Fibroblast of lung (primary cell): ENCODE measurements around the gene HMCN2. TPM values are rescaled to one million over a fixed set of nuclear protein-coding genes. Genes with fewer than 3 reads are reported as not detected.

Experiments used
- DNase-seq, 2 donors: peaks; one replicate each; pipeline versions ENCODE4 v3.0.0 to v3.0.0-alpha.2; 2010; ENCODE audit warnings: low read depth in 2 of 2
- H2AFZ ChIP-seq: 2 replicates; pipeline ENCODE4 v1.5.1; 2012; ENCODE audit warnings: low read length, control low read depth, inconsistent platforms
- H3K27ac ChIP-seq: 2 replicates; pipeline ENCODE4 v1.5.1; 2011; ENCODE audit warnings: low read length, control low read depth; ENCODE audit not compliant: insufficient read depth
- H3K27me3 ChIP-seq: 2 replicates; pipeline ENCODE4 v1.5.1; 2011; ENCODE audit warnings: mild to moderate bottlenecking, low read length; ENCODE audit not compliant: control insufficient read depth, insufficient read depth
- H3K36me3 ChIP-seq: 2 replicates; pipeline ENCODE4 v1.5.1; 2011; ENCODE audit warnings: low read length; ENCODE audit not compliant: control insufficient read depth, insufficient read depth
- H3K4me1 ChIP-seq: 2 replicates; pipeline ENCODE4 v1.5.1; 2011; ENCODE audit warnings: low read length; ENCODE audit not compliant: control insufficient read depth, insufficient read depth; ENCODE audit errors: extremely low read depth
- H3K4me2 ChIP-seq: 2 replicates; pipeline ENCODE4 v1.5.1; 2011; ENCODE audit warnings: low read length, control low read depth; ENCODE audit not compliant: insufficient read depth; ENCODE audit errors: extremely low read depth
- H3K4me3 ChIP-seq, 4 experiments: fragments of 200-600 bp in 1 of 4; sonication (generic) in 1 of 4; replicated peaks in 1 of 4; 2 replicates each; pipeline ENCODE4 v1.5.1; 2011 to 2016; ENCODE audit warnings: low read length in 4 of 4, low read depth in 3 of 4, mild to moderate bottlenecking in 3 of 4, control low read depth in 2 of 4, inconsistent platforms in 1 of 4, mixed read lengths in 1 of 4; ENCODE audit not compliant: insufficient read depth in 1 of 4; ENCODE audit errors: control extremely low read depth in 1 of 4
- H3K79me2 ChIP-seq: 2 replicates; pipeline ENCODE4 v1.5.1; 2012; ENCODE audit warnings: mild to moderate bottlenecking, low read length, inconsistent platforms; ENCODE audit not compliant: control insufficient read depth, insufficient read depth
- H3K9ac ChIP-seq: 2 replicates; pipeline ENCODE4 v1.5.1; 2011; ENCODE audit warnings: mild to moderate bottlenecking, low read length, control low read depth; ENCODE audit not compliant: insufficient read depth
- H3K9me3 ChIP-seq: 2 replicates; pipeline ENCODE4 v1.5.1; 2012; ENCODE audit warnings: low read depth, low read length; ENCODE audit not compliant: control insufficient read depth, insufficient read depth
- H4K20me1 ChIP-seq: 2 replicates; pipeline ENCODE4 v1.5.1; 2011; ENCODE audit warnings: low read length; ENCODE audit not compliant: control insufficient read depth, insufficient read depth; ENCODE audit errors: extremely low read depth
- CTCF ChIP-seq, 2 donors: IDR thresholded peaks in 1 of 2; conservative IDR thresholded peaks in 1 of 2; 1 replicate in 1 of 2; 2 replicates in 1 of 2; pipeline ENCODE4 v1.5.1; 2011 to 2012; ENCODE audit warnings: low read length in 2 of 2, control low read depth in 1 of 2, inconsistent platforms in 1 of 2, low read depth in 1 of 2, mild to moderate bottlenecking in 1 of 2
- EZH2 ChIP-seq: IDR thresholded peaks from 2 replicates; pipeline ENCODE4 v1.5.1; 2012; ENCODE audit warnings: low read length, control low read depth, mild to moderate bottlenecking; ENCODE audit errors: missing control alignments
- polyA plus RNA-seq, 2 donors: library from polyadenylated mRNA; depleted of rRNA in 1 of 2; stranded (reverse) in 1 of 2; unstranded in 1 of 2; fragments of >200 nt; gene quantifications; 2 replicates each; pipeline ENCODE4 v1.2.1, GENCODE V29; 2011 to 2012; ENCODE audit warnings: missing spikeins in 1 of 2
- total RNA-seq: library from RNA; depleted of rRNA; stranded (reverse); fragments of >200 nt; gene quantifications from 2 replicates; pipeline ENCODE4 v1.2.1, GENCODE V29; 2014

The HMCN2 gene
- total and polyA plus RNA-seq, 2 donors (not counting 1 experiment from before 2014, with no cell fraction given), result under 0.01 TPM; not detected in 1

- Histone ChIP-seq H2AFZ (no peak overlapping the region), H4K20me1 (no peaks in the 10 kb centered on the region), H3K27me3 (no peaks in the 10 kb centered on the region), H3K79me2 (no peaks in the 10 kb centered on the region), H3K4me1 (no peaks in the 10 kb centered on the region), H3K4me2 (no peak overlapping the region), H3K27ac (no peak overlapping the region), H3K9ac (no peak overlapping the region), H3K36me3 (no peaks in the 10 kb centered on the region), H3K4me3 (no peak overlapping the region), H3K9me3 (no peaks in the 10 kb centered on the region)
- no peak for TF ChIP-seq EZH2
- no peak for TF ChIP-seq CTCF (conservative IDR thresholded peaks at IDR 0.05 in 1 of 2, IDR thresholded peaks at IDR 0.05 in 1 of 2; ENCODE audit: low read depth in 1 of 2, low read length in 2 of 2)
- DNase-seq, result no peak
Measured at GRCh38 chr9:130347931-130348330, 82.4 kb downstream of the HMCN2 start.

DNA sequence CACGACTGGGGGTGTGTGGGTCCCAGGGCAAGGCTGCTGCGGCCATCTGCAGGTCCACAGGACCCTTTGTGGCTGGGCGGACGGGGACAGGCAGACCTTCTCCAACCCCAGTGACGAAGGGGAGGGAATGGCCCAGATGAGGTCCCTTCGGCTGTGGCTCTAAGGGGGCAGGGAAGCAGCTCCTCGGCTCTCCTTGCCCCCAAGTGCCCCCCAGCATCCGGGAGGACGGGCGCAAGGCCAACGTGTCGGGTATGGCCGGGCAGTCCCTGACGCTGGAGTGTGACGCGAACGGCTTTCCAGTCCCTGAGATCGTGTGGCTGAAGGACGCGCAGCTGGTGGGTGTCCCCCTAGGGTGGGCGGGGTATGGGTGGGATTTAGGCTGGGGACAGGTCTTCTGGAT, 82.8 kb downstream of the HMCN2 start:
- H3K79me2 ChIP-seq, result no peaks in the 10 kb centered on the region
- H3K4me1 ChIP-seq, result no peaks in the 10 kb centered on the region
- H3K4me3 ChIP-seq, result no peak overlapping the region
- DNase-seq, result no peak
- H3K27me3 ChIP-seq, result no peaks in the 10 kb centered on the region
- no peaks in the 10 kb centered on the region for H4K20me1 ChIP-seq
- no peak for TF ChIP-seq EZH2
- no peak for TF ChIP-seq CTCF (conservative IDR thresholded peaks at IDR 0.05 in 1 of 2, IDR thresholded peaks at IDR 0.05 in 1 of 2; ENCODE audit: low read depth in 1 of 2, low read length in 2 of 2)
- no peaks in the 10 kb centered on the region for H3K9me3 ChIP-seq
- no peaks in the 10 kb centered on the region for H3K36me3 ChIP-seq
- no peak overlapping the region for H3K4me2 ChIP-seq
- H3K9ac ChIP-seq, result no peak overlapping the region
- no peak overlapping the region for H3K27ac ChIP-seq
- H2AFZ ChIP-seq, result no peak overlapping the region

- Histone ChIP-seq H3K4me1 (no peaks in the 10 kb centered on the region), H3K9me3 (no peaks in the 10 kb centered on the region)
- DNase-seq, result no peak
Measured at GRCh38 chr9:130348881-130349280, 83.3 kb downstream of the HMCN2 start.

More at GRCh38 chr9:130348881-130349280, 83.3 kb downstream of the HMCN2 start:
- Histone ChIP-seq H3K4me2 (no peak overlapping the region), H3K4me3 (no peak overlapping the region), H3K9ac (no peak overlapping the region), H4K20me1 (no peaks in the 10 kb centered on the region), H2AFZ (no peak overlapping the region), H3K27ac (no peak overlapping the region), H3K27me3 (no peaks in the 10 kb centered on the region), H3K36me3 (no peaks in the 10 kb centered on the region), H3K79me2 (no peaks in the 10 kb centered on the region)
- TF ChIP-seq EZH2 (no peak), CTCF (conservative IDR thresholded peaks at IDR 0.05 in 1 of 2, IDR thresholded peaks at IDR 0.05 in 1 of 2; ENCODE audit: low read depth in 1 of 2, low read length in 2 of 2) (no peak)
